ENCODE measurements around the gene EXTL2. TPM values are rescaled to one million over a fixed set of nuclear protein-coding genes. Genes with fewer than 3 reads are reported as not detected.
"Not testable (repeated sequence)": the region's sequence is repeated elsewhere in the genome, so short reads cannot be mapped to it uniquely, and the experiment has no call there.

The EXTL2 gene
- total RNA-seq, 1 experiment from 2014 or later: 15.2 TPM

- no peaks in the 10 kb centered on the region for H3K36me3 Mint-ChIP-seq (ENCODE audit: insufficient read depth, unreplicated experiment)
- ChIA-PET POLR2A (no interaction called here), CTCF (interaction anchor here (0.6 to 10.5 kb wide), 18 partner anchors 11 to 1057 kb away, joined by 3 to 310 read pairs (median 4); no protein-coding TSS in a partner anchor)
- peak; percentile 55 for DNase-seq (ENCODE audit: unreplicated experiment)
- H3K27me3 Mint-ChIP-seq (ENCODE audit: insufficient read depth, unreplicated experiment): no peaks in the 10 kb centered on the region
- no peak overlapping the region for H3K27ac Mint-ChIP-seq (ENCODE audit: low read depth, unreplicated experiment)
- H3K4me3 Mint-ChIP-seq (ENCODE audit: unreplicated experiment): no peak overlapping the region
- no peaks in the 10 kb centered on the region for H3K4me1 Mint-ChIP-seq (ENCODE audit: insufficient read depth, unreplicated experiment)
- BruUV-seq (replicated peaks): no TSS peak
- TF ChIP-seq, protein P1, sequence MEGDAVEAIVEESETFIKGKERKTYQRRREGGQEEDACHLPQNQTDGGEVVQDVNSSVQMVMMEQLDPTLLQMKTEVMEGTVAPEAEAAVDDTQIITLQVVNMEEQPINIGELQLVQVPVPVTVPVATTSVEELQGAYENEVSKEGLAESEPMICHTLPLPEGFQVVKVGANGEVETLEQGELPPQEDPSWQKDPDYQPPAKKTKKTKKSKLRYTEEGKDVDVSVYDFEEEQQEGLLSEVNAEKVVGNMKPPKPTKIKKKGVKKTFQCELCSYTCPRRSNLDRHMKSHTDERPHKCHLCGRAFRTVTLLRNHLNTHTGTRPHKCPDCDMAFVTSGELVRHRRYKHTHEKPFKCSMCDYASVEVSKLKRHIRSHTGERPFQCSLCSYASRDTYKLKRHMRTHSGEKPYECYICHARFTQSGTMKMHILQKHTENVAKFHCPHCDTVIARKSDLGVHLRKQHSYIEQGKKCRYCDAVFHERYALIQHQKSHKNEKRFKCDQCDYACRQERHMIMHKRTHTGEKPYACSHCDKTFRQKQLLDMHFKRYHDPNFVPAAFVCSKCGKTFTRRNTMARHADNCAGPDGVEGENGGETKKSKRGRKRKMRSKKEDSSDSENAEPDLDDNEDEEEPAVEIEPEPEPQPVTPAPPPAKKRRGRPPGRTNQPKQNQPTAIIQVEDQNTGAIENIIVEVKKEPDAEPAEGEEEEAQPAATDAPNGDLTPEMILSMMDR (IDR thresholded peaks at IDR 0.05; ENCODE audit: unreplicated experiment): peak; percentile 54
- H3K9me3 Mint-ChIP-seq (ENCODE audit: unreplicated experiment): no peaks in the 10 kb centered on the region
- intact Hi-C loops (cut with micrococcal nuclease): loop anchor here (1.0 to 10.0 kb wide), 4 partner anchors 260 to 1058 kb away; no protein-coding TSS in a partner anchor
Measured at GRCh38 chr1:100866041-100866900, 28.4 kb downstream of the EXTL2 start.

- no peaks in the 10 kb centered on the region for H3K9me3 Mint-ChIP-seq (ENCODE audit: unreplicated experiment)
- BruUV-seq (replicated peaks): no TSS peak
Measured at GRCh38 chr1:100862591-100862990, 32.1 kb downstream of the EXTL2 start.

GRCh38 chr1:100861379-100861778, 33.3 kb downstream of the EXTL2 start:
- Mint-ChIP-seq H3K4me1 (ENCODE audit: insufficient read depth, unreplicated experiment) (no peaks in the 10 kb centered on the region), H3K36me3 (ENCODE audit: insufficient read depth, unreplicated experiment) (no peaks in the 10 kb centered on the region), H3K27me3 (ENCODE audit: insufficient read depth, unreplicated experiment) (no peaks in the 10 kb centered on the region), H3K27ac (ENCODE audit: low read depth, unreplicated experiment) (no peak overlapping the region), H3K4me3 (ENCODE audit: unreplicated experiment) (no peak overlapping the region), H3K9me3 (ENCODE audit: unreplicated experiment) (no peaks in the 10 kb centered on the region)
- BruUV-seq (replicated peaks): no TSS peak
- DNase-seq (ENCODE audit: unreplicated experiment): peak; percentile 52
- POLR2A ChIA-PET: no interaction called here
- CTCF ChIA-PET: interaction anchor here (0.6 to 4.1 kb wide), 3 partner anchors 8 to 397 kb away, joined by 3 to 17 read pairs (median 3); no protein-coding TSS in a partner anchor
- intact Hi-C loops (cut with micrococcal nuclease): loop anchor here (10.0 kb wide), 1 partner anchor 587 kb away; no protein-coding TSS in a partner anchor
- TF ChIP-seq, protein P1 (IDR thresholded peaks at IDR 0.05; ENCODE audit: unreplicated experiment): no peak

More at GRCh38 chr1:100862591-100862990, 32.1 kb downstream of the EXTL2 start:
- ChIA-PET POLR2A (no interaction called here), CTCF (interaction anchor here (0.6 to 10.5 kb wide), 7 partner anchors 10 to 1056 kb away, joined by 3 to 310 read pairs (median 3); no protein-coding TSS in a partner anchor)
- DNase-seq (ENCODE audit: unreplicated experiment): no peak
- H3K27ac Mint-ChIP-seq (ENCODE audit: low read depth, unreplicated experiment): no peak overlapping the region
- no peaks in the 10 kb centered on the region for H3K27me3 Mint-ChIP-seq (ENCODE audit: insufficient read depth, unreplicated experiment)
- H3K4me3 Mint-ChIP-seq (ENCODE audit: unreplicated experiment): no peak overlapping the region
- no peaks in the 10 kb centered on the region for H3K36me3 Mint-ChIP-seq (ENCODE audit: insufficient read depth, unreplicated experiment)
- H3K4me1 Mint-ChIP-seq (ENCODE audit: insufficient read depth, unreplicated experiment): no peaks in the 10 kb centered on the region
- intact Hi-C loops (cut with micrococcal nuclease): loop anchor here (10.0 kb wide), 1 partner anchor 588 kb away; no protein-coding TSS in a partner anchor
- TF ChIP-seq, protein P1 (IDR thresholded peaks at IDR 0.05; ENCODE audit: unreplicated experiment): no peak

DNA sequence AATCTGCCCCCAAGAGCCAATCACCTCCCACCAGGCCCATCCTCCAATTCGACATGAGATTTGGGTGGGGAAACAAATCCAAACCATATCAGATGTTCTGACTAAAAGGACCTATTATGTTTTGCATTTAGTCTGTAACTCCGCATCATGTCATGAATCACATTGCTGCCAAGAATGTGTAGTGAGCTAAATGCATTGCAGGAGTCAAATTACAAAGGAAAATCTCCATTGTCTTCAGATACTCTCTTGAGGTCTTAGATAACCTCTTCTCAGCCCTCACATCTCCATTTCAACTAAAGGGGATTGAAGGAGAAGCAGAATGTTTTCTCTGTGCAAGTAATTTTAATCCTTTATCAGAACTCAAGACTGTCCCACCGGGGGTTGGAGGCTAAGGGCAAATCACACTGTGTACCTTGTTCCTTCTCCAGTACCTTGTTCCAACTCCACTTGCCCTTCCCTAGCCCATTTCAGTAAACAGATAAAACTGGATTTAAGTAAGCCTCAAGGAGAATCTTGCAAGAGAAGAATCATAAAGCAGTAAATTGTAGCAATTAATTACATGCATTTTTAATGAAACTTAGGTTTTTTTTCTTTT, 34.1 kb downstream of the EXTL2 start:
- ChIA-PET POLR2A (no interaction called here), CTCF (interaction anchor here (0.7 to 4.1 kb wide), 3 partner anchors 9 to 401 kb away, joined by 3 to 17 read pairs (median 8); no protein-coding TSS in a partner anchor)
- DNase-seq (ENCODE audit: unreplicated experiment): peak; percentile 65
- Mint-ChIP-seq H3K36me3 (ENCODE audit: insufficient read depth, unreplicated experiment) (no peaks in the 10 kb centered on the region), H3K27ac (ENCODE audit: low read depth, unreplicated experiment) (no peak overlapping the region), H3K27me3 (ENCODE audit: insufficient read depth, unreplicated experiment) (no peaks in the 10 kb centered on the region), H3K4me3 (ENCODE audit: unreplicated experiment) (no peak overlapping the region), H3K9me3 (ENCODE audit: unreplicated experiment) (no peaks in the 10 kb centered on the region), H3K4me1 (ENCODE audit: insufficient read depth, unreplicated experiment) (peaks cover 2% of the 10 kb centered on the region)
- BruUV-seq (replicated peaks): no TSS peak
- intact Hi-C loops (cut with micrococcal nuclease): loop anchor here (10.0 kb wide), 1 partner anchor 586 kb away; no protein-coding TSS in a partner anchor
- TF ChIP-seq, protein P1 (IDR thresholded peaks at IDR 0.05; ENCODE audit: unreplicated experiment): no peak

GRCh38 chr1:100855116-100855515, 39.5 kb downstream of the EXTL2 start:
- H3K36me3 Mint-ChIP-seq (ENCODE audit: insufficient read depth, unreplicated experiment); H3K9me3 Mint-ChIP-seq (ENCODE audit: unreplicated experiment); H3K4me1 Mint-ChIP-seq (ENCODE audit: insufficient read depth, unreplicated experiment); H3K27ac Mint-ChIP-seq (ENCODE audit: low read depth, unreplicated experiment); BruUV-seq (replicated peaks); H3K27me3 Mint-ChIP-seq (ENCODE audit: insufficient read depth, unreplicated experiment); intact Hi-C loops (cut with micrococcal nuclease); DNase-seq (ENCODE audit: unreplicated experiment); H3K4me3 Mint-ChIP-seq (ENCODE audit: unreplicated experiment): not testable (repeated sequence)
- POLR2A ChIA-PET: interaction anchor here (0.6 to 0.7 kb wide), 3 partner anchors 35 to 508 kb away, joined by 3 to 4 read pairs (median 3); no protein-coding TSS in a partner anchor
- CTCF ChIA-PET: interaction anchor here (1.1 kb wide), 1 partner anchor 11 kb away, joined by 3 read pairs; no protein-coding TSS in a partner anchor
